ENCODE data around the gene GPX3.

GRCh38 chr5:151034422-151035379 is 14.3 kb downstream of the GPX3 start:
- TF ChIP-seq MAX (IDR thresholded peaks at IDR 0.05) (no peak), POLR2AphosphoS5 (IDR thresholded peaks at IDR 0.05; ENCODE audit: low read depth, low read length) (no peak), CTCF (IDR thresholded peaks at IDR 0.05; ENCODE audit: control extremely low read depth in 1 of 3, insufficient read depth in 1 of 3, low read depth in 1 of 3, low read length in 3 of 3) (no peak), CREB1 (IDR thresholded peaks at IDR 0.05) (no peak), GABPA (IDR thresholded peaks at IDR 0.05; ENCODE audit: borderline replicate concordance, insufficient read depth, low read length) (no peak), POLR2A (IDR thresholded peaks at IDR 0.05; ENCODE audit: control extremely low read depth in 1 of 2, low read depth in 2 of 2, low read length in 2 of 2) (no peak), KDM5A (IDR thresholded peaks at IDR 0.05; ENCODE audit: low read length) (no peak), SIX5 (IDR thresholded peaks at IDR 0.05; ENCODE audit: low read depth, low read length) (no peak), PHF8 (conservative IDR thresholded peaks at IDR 0.05; ENCODE audit: low read depth, low read length) (no peak), TAF1 (IDR thresholded peaks at IDR 0.05; ENCODE audit: low read depth, low read length) (no peak), POU5F1 (IDR thresholded peaks at IDR 0.05; ENCODE audit: low read depth, low read length) (no peak), CBX5 (IDR thresholded peaks at IDR 0.05; ENCODE audit: low read depth, low read length) (no peak)
